NB4 (cell line): ENCODE measurements around the gene IDE.

ENCODE experiments used
- CTCF ChIP-seq: IDR thresholded peaks from one replicate; pipeline ENCODE4 v1.5.1; 2012; ENCODE audit warnings: low read depth, low read length
- MAX ChIP-seq: IDR thresholded peaks from 2 replicates; pipeline ENCODE4 v1.6.1; 2011; ENCODE audit warnings: low read depth, low read length
- POLR2A ChIP-seq: IDR thresholded peaks from 2 replicates; pipeline ENCODE4 v1.6.1; 2011; ENCODE audit warnings: mild to moderate bottlenecking; ENCODE audit not compliant: insufficient read length; ENCODE audit errors: extremely low read depth

GRCh38 chr10:92615515-92615914 is 41.6 kb upstream of the IDE start:
- no peak for TF ChIP-seq CTCF
- no peak for TF ChIP-seq POLR2A
- TF ChIP-seq MAX: no peak
